IPS-20b (cell line): Measurements from ENCODE around the gene LRCH1.

Experiments
- H3K27ac ChIP-seq: one replicate; pipeline ENCODE4 v1.5.1; 2013; ENCODE audit warnings: low read length
- H3K27me3 ChIP-seq: 2 replicates; pipeline ENCODE4 v1.6.1; 2013; ENCODE audit warnings: mild to moderate bottlenecking, low read length, inconsistent platforms; ENCODE audit not compliant: insufficient read depth
- H3K36me3 ChIP-seq: 2 replicates; pipeline ENCODE4 v1.6.1; 2013; ENCODE audit warnings: low read depth, mild to moderate bottlenecking, inconsistent platforms, low read length, moderate library complexity; ENCODE audit not compliant: insufficient read depth
- H3K4me1 ChIP-seq: 2 replicates; pipeline ENCODE4 v1.6.1; 2013; ENCODE audit warnings: mild to moderate bottlenecking, control low read depth, inconsistent platforms, low read length, moderate library complexity; ENCODE audit not compliant: insufficient read depth
- H3K4me3 ChIP-seq: 2 replicates; pipeline ENCODE4 v1.5.1; 2013; ENCODE audit warnings: mild to moderate bottlenecking, low read length, inconsistent platforms
- H3K9ac ChIP-seq: 2 replicates; pipeline ENCODE4 v1.6.1; 2013; ENCODE audit warnings: low read depth, mild to moderate bottlenecking, inconsistent platforms, low read length, moderate library complexity
- H3K9me3 ChIP-seq: 2 replicates; pipeline ENCODE4 v1.6.1; 2013; ENCODE audit warnings: mild to moderate bottlenecking, low read depth, low read length, inconsistent platforms; ENCODE audit not compliant: insufficient read depth

Gene LRCH1

GRCh38 chr13:46567671-46568070, 14.7 kb downstream of the LRCH1 start:
- Histone ChIP-seq H3K9ac (no peak overlapping the region), H3K4me1 (peaks cover 6% of the 10 kb centered on the region; the same call in 1 of the 2 replicates), H3K36me3 (no peaks in the 10 kb centered on the region), H3K27ac (no peak overlapping the region), H3K4me3 (no peak overlapping the region), H3K9me3 (no peaks in the 10 kb centered on the region), H3K27me3 (no peaks in the 10 kb centered on the region)

GRCh38 chr13:46569456-46569855, 16.5 kb downstream of the LRCH1 start:
- no peak overlapping the region for H3K4me3 ChIP-seq
- H3K4me1 ChIP-seq, result peaks cover 6% of the 10 kb centered on the region; the same call in 1 of the 2 replicates
- H3K27me3 ChIP-seq, result no peaks in the 10 kb centered on the region
- H3K27ac ChIP-seq, result no peak overlapping the region
- no peaks in the 10 kb centered on the region for H3K9me3 ChIP-seq
- H3K36me3 ChIP-seq, result no peaks in the 10 kb centered on the region
- H3K9ac ChIP-seq, result no peak overlapping the region

GRCh38 chr13:46570273-46570672, 17.3 kb downstream of the LRCH1 start:
- H3K27ac ChIP-seq, result no peak overlapping the region
- no peaks in the 10 kb centered on the region for H3K36me3 ChIP-seq
- no peak overlapping the region for H3K9ac ChIP-seq
- no peak overlapping the region for H3K4me3 ChIP-seq
- no peaks in the 10 kb centered on the region for H3K27me3 ChIP-seq
- H3K4me1 ChIP-seq, result peaks cover 6% of the 10 kb centered on the region; the same call in 1 of the 2 replicates
- no peaks in the 10 kb centered on the region for H3K9me3 ChIP-seq

GRCh38 chr13:46571189-46571908, 18.4 kb downstream of the LRCH1 start:
- no peak overlapping the region for H3K27ac ChIP-seq
- no peak overlapping the region for H3K4me3 ChIP-seq
- H3K9ac ChIP-seq, result no peak overlapping the region
- H3K4me1 ChIP-seq, result peaks cover 6% of the 10 kb centered on the region; the same call in 1 of the 2 replicates
- H3K27me3 ChIP-seq, result no peaks in the 10 kb centered on the region
- no peaks in the 10 kb centered on the region for H3K9me3 ChIP-seq
- H3K36me3 ChIP-seq, result no peaks in the 10 kb centered on the region

GRCh38 chr13:46571909-46572595, 19.1 kb downstream of the LRCH1 start:
- Histone ChIP-seq H3K4me3 (no peak overlapping the region), H3K27me3 (no peaks in the 10 kb centered on the region), H3K9ac (no peak overlapping the region), H3K9me3 (no peaks in the 10 kb centered on the region), H3K27ac (no peak overlapping the region), H3K4me1 (peaks cover 6% of the 10 kb centered on the region; the same call in 1 of the 2 replicates), H3K36me3 (no peaks in the 10 kb centered on the region)

- H3K36me3 ChIP-seq, result no peaks in the 10 kb centered on the region
- no peak overlapping the region for H3K9ac ChIP-seq
- peaks cover 4% of the 10 kb centered on the region; the same call in 1 of the 2 replicates for H3K4me1 ChIP-seq
- H3K27ac ChIP-seq, result no peak overlapping the region
- no peak overlapping the region for H3K4me3 ChIP-seq
- H3K9me3 ChIP-seq, result no peaks in the 10 kb centered on the region
- H3K27me3 ChIP-seq, result no peaks in the 10 kb centered on the region
These were observed 19.9 kb downstream of the LRCH1 start for GRCh38 chr13:46572752-46573431.

- Histone ChIP-seq H3K36me3 (no peaks in the 10 kb centered on the region), H3K9me3 (no peaks in the 10 kb centered on the region), H3K4me1 (0 out of 2 replicates have a peak, but pooled peaks cover 2% of the 10 kb centered on the region), H3K27me3 (no peaks in the 10 kb centered on the region), H3K9ac (no peak overlapping the region), H3K27ac (no peak overlapping the region), H3K4me3 (no peak overlapping the region)
These were observed 22.4 kb downstream of the LRCH1 start for GRCh38 chr13:46575301-46575771.

- no peak overlapping the region for H3K9ac ChIP-seq
- no peaks in the 10 kb centered on the region for H3K9me3 ChIP-seq
- H3K27ac ChIP-seq, result no peak overlapping the region
- 0 out of 2 replicates have a peak, but pooled peaks cover 2% of the 10 kb centered on the region for H3K4me1 ChIP-seq
- H3K4me3 ChIP-seq, result no peak overlapping the region
- no peaks in the 10 kb centered on the region for H3K27me3 ChIP-seq
- H3K36me3 ChIP-seq, result no peaks in the 10 kb centered on the region
These were observed 22.9 kb downstream of the LRCH1 start for GRCh38 chr13:46575818-46576221.

- no peaks in the 10 kb centered on the region for H3K36me3 ChIP-seq
- H3K9ac ChIP-seq, result no peak overlapping the region
- H3K4me3 ChIP-seq, result no peak overlapping the region
- H3K4me1 ChIP-seq, result no peaks in the 10 kb centered on the region
- no peaks in the 10 kb centered on the region for H3K27me3 ChIP-seq
- H3K27ac ChIP-seq, result no peak overlapping the region
- no peaks in the 10 kb centered on the region for H3K9me3 ChIP-seq
These were observed 23.8 kb downstream of the LRCH1 start for GRCh38 chr13:46576762-46577161.

GRCh38 chr13:46577696-46578589, 25.0 kb downstream of the LRCH1 start:
- Histone ChIP-seq H3K27me3 (no peaks in the 10 kb centered on the region), H3K27ac (no peak overlapping the region), H3K9ac (no peak overlapping the region), H3K9me3 (no peaks in the 10 kb centered on the region), H3K4me3 (no peak overlapping the region), H3K4me1 (no peaks in the 10 kb centered on the region), H3K36me3 (no peaks in the 10 kb centered on the region)

- H3K27ac ChIP-seq, result no peak overlapping the region
- H3K9me3 ChIP-seq, result no peaks in the 10 kb centered on the region
- H3K4me3 ChIP-seq, result no peak overlapping the region
- no peaks in the 10 kb centered on the region for H3K27me3 ChIP-seq
- H3K4me1 ChIP-seq, result no peaks in the 10 kb centered on the region
- no peaks in the 10 kb centered on the region for H3K36me3 ChIP-seq
- H3K9ac ChIP-seq, result no peak overlapping the region
These were observed 25.6 kb downstream of the LRCH1 start for GRCh38 chr13:46578590-46578975.
